GM19463 (cell line): ENCODE measurements around the gene RNF224.

Source experiments
- ATAC-seq: cut with Tn5 transposase; IDR thresholded peaks from one replicate; pipeline ENCODE4 v1.9.1; 2021; ENCODE audit warnings: mild to moderate bottlenecking, moderate library complexity; ENCODE audit not compliant: unreplicated experiment

RNF224 gene

DNA sequence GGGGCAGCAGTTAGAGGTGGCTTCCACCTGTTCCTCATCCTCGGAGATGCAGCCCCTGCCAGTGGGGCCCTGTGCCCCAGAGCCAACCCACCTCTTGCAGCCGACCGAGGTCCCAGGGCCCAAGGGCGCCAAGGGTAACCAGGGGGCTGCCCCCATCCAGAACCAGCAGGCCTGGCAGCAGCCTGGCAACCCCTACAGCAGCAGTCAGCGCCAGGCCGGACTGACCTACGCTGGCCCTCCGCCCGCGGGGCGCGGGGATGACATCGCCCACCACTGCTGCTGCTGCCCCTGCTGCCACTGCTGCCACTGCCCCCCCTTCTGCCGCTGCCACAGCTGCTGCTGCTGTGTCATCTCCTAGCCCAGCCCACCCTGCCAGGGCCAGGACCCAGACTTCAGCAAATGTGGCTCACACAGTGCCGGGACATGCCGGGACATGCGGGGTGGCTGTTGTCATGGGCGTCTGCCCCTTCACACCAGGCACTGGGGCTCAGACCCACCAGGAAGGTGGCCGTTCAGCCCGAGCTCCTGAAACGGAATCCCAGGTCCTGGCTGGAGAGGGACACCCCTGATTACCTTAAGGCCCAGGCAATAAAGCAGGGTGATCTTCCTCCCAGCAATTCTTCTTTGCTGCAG lies 1.5 kb upstream of the RNF224 start:
- no peak for ATAC-seq

DNA sequence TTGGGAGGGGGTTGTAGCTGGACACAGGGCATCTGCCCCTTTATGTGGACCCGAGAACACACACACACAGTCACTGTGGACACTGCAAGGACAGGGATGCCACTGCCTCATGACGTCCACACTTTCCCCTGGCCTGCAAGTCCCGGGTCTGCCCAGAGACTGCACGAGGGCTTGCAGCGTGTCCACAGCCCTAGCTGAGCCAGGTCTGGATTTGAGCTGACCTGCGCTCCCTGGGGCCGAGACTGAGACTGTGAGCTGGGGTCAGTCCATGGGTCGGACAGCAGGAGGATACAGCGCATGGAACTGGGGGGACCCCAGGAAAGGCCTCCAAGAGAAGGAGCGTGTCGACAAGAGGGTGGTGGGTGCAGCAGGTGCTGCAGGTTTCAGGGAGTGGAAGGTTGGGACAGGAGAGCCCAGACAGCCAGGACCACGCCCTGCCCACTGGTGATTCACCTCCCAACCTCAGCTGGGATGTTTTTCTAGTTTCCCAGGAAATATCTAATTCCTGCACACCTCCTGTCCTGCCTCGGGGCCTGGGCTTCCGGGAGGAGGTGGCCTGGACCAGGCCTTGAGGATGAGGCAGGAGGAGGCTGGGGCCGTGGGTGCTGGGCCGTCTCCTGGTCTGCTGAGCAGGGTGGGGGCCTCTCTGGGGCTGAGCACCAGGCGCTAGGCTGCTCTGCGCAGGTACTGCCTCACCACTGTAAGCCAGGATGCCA lies 806 bp upstream of the RNF224 start:
- ATAC-seq = no peak

DNA sequence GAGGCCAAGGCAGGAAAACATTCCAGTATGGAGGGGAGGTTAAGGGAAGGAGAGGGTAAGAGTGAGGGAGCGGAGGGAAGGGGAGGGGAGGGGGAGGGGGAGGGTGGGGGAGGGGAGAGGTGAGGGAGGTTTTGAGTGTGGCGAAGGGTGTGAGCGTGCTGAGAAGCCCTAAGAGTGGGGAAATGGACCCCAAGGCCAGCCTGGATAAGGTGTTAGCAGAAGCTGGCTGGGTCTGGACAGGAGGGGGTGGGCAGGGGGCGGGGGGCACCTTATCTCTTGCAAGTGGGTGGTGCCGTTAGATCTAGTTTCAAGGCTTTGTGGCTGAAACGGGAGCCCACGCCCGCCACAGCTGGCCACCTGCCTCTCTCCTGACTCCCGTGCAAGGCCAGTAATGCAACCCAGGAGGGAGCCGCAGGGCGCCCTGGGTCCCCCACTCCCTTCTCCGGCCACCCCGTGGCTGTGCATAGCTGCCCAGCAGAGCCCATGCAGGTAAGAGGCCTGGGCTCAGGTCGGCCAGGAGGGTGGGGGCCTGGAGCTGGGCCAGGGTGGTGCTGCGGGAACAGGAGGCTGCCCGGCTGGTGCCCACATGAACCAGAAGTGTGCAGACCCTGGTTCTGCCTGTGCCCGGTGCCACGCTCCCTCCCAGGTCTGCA lies 677 bp downstream of the RNF224 start:
- no peak for ATAC-seq

DNA sequence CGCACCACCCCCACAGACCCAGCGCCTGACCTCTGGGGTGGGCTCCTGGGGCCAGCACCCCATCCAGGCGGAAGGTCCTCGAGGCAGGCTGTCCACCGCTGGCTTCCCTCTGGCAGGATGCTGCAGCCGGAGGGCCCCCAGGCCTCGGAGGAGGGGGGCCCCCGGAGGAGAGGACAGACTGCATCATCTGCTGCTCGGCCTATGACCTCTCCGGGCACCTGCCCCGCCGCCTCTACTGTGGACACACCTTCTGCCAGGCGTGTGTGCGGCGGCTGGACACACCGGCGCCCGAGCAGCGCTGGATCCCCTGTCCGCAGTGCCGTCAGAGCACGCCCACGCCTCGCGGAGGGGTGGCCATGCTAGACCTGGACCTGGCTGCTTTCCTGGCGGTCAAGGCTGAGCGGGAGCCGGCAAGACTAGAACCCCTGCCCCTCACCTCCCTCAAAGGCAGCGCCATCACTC lies 1.2 kb downstream of the RNF224 start:
- ATAC-seq = no peak

DNA sequence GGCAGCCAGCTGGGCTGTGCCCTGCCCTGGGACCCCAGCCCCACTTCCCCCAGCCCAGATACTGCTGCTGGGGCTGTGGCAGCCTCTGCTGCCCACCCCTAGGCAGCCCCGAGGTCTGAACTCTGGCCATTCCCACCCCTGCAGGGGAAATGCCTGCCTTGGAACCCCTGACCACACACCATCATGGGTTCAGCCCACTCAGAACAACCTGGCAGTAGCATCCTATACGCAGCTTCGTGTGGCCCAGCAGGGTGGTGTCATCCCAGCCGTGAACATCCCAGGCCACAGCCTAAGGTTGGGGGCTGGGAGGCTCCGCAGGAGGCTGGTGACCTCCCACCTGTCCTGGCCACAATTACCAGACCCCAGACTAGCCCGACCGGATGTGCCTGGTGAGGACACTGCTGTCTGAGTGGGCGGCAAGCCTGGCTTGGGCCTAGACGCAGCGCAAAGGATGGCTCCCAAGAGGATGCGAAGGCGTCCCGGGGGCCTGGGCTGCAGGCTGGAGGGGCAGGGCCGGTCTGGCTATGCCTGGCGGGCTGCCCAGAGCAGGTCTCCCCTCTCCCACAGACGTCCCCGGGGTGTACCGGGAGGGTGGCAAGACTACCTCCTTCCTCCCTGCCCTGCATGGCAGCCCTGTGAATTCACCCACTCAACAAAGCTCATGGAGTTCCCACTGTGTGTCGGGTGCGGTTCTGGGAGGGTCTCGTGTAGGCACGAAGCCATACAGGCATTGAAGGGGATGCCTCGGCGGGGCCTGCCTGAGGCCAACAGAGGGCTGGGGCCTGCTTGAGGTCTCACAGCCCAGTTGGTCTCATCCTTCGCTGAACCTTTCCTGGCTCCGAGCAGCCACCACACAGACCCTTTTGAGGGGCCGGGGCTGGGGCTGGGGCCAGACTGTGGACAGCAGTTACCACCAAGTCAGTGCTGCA lies 1.9 kb downstream of the RNF224 start:
- no peak for ATAC-seq

- no peak for ATAC-seq
Observed at GRCh38 chr9:137229903-137230704, 2.8 kb downstream of the RNF224 start.

- ATAC-seq = no peak
Observed at GRCh38 chr9:137230705-137231371, 3.5 kb downstream of the RNF224 start, which contains the start of gene SLC34A3. SLC34A3 (plus strand) TSS chr9:137230901; CDS start chr9:137231703, 802 bp downstream.

DNA sequence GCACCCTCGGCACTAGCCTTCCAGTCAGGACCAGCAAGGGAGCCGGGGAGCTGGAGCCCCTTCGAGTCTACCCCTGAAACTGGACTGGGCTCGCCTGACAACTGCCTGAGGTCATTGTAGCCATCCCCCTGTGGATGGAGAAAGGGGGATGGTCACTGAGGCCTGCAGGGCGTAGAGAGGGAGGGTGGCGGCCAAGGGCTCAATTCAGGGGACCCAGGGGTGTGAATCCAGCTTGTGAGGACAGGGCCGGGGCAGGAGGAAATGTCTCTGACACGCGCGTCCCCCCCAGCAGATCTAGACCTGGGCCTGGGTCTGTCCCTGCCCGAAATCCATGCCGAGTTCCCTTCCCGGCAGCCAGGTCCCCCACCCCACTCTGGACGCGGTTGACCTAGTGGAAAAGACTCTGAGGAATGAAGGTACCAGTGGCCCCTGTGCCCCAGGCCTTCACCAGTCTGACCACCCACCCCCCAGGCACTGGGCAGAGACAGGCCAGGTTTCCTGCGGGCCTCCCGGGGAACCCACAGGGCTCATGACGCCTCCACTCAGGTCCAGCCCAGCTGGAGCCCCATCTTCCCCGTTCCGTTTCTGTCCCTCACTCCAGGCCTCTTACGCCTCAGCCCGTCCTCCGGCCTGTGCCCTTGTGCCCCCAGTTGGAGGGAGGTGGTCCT lies 4.2 kb downstream of the RNF224 start:
- no peak for ATAC-seq

GRCh38 chr9:137232101-137232500 lies 4.8 kb downstream of the RNF224 start:
- no peak for ATAC-seq

- no peak for ATAC-seq
Observed at GRCh38 chr9:137232510-137232909, 5.2 kb downstream of the RNF224 start.

- no peak for ATAC-seq
Observed at GRCh38 chr9:137233143-137233980, 6.1 kb downstream of the RNF224 start.

GRCh38 chr9:137234055-137234697 lies 6.9 kb downstream of the RNF224 start:
- ATAC-seq = no peak

DNA sequence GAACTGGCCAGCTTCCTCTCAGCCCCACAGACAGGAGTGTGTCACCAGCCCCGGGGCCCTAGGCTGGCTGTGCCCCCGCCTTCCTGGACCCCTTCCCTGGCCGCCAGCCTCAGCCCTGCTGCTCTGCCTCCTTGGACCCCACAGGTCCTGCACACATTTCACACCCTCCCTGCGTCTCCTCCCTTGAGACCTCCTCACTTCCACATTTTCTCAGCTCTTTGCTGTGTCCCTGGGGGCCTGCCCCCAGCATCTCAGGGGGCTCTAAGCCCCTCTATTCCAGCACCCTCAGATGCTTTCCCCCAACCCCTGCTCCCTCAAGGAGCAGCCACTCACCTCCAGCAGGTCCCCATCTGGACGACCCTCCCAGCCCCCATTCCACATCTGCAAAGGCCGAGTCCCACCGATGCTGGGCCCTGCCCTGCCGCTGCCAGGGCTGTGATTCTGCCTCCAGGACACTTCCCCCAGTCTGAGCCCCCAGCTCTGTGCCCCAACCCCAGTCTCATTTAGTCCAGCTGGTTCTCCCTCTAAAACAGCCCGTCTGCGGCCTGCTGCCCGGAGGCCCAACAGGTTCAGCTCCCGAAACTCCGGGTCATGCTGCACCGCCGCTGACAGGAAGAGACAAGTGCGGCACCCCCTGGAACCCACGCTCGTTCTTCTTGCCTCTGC lies 7.6 kb downstream of the RNF224 start:
- ATAC-seq = no peak

DNA sequence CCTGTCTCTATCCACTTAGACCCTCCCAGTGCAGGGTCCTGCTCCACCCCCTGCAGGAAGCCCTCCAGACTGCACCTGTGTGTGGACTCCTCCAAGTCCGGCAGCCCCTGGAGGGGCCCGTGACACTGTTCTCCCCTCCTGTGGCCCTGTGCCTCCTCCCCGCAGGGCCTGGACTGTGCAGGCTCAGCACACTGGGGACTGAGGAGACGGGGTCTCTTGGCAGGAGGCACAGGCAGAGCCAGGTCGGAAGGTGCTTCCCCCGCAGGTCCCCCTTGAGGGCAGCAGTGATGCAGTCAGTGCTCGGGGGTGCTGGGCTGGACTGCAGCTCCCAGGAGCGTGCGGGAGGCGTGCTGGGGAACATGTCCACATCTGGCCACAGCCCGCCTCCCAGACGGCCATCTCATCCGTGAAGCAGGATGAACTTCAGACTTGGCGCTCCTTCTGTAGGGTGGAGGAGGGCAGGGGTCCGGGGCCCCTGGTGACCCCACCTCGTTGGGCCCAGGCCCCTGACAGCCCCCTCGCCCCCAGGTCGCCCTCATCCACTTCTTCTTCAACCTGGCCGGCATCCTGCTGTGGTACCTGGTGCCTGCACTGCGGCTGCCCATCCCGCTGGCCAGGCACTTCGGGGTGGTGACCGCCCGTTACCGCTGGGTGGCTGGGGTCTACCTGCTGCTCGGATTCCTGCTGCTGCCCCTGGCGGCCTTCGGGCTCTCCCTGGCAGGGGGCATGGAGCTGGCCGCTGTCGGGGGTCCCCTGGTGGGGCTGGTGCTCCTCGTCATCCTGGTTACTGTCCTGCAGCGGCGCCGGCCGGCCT lies 8.3 kb downstream of the RNF224 start:
- ATAC-seq = no peak

DNA sequence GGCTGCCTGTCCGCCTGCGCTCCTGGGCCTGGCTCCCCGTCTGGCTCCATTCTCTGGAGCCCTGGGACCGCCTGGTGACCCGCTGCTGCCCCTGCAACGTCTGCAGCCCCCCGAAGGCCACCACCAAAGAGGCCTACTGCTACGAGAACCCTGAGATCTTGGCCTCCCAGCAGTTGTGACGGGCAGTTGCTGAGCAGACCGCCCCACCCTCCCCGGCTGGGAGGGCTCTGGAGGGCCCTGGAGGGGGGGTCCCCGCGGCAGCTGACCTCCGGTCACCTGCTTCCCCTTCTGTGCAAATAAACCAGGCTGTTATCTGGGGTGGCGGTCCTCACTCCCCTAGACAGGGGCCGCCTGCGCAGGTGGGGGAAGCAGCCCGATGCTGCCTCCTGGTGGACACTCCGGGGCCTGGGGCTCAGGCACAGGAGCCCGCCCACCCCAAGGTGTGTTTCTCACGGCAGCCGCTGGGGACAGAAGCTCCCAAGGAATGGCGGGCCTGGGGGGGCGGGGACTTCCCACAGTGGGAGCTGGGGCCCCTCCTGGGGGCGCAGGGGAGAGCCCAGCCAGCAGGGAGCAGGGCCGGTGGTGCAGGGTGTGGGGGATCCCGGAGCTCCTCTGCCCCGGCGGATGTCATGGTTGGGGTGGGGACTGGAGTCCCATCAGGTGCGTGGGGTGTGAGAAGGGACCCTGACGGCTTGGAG lies 9.1 kb downstream of the RNF224 start:
- no peak for ATAC-seq
